Dendritic cell treated with granulocyte-macrophage colony-stimulating factor and Interleukin-4, amounts not matched to agents 40 ng/mL and 50 ng/mL, for 4 days (primary cell): Measurements from ENCODE around the gene PHACTR3.

Source experiments
- H3K27ac Mint-ChIP-seq: one replicate; pipeline ENCODE4 v1.8.0; 2022; ENCODE audit warnings: mild to moderate bottlenecking, mixed read lengths
- H3K27me3 Mint-ChIP-seq: one replicate; pipeline ENCODE4 v1.8.0; 2022; ENCODE audit warnings: mild to moderate bottlenecking, mixed read lengths
- H3K36me3 Mint-ChIP-seq: one replicate; pipeline ENCODE4 v1.8.0; 2022; ENCODE audit warnings: low read depth, mixed read lengths
- H3K4me1 Mint-ChIP-seq: one replicate; pipeline ENCODE4 v1.8.0; 2022; ENCODE audit warnings: low read depth, mixed read lengths
- H3K4me3 Mint-ChIP-seq: one replicate; pipeline ENCODE4 v1.8.0; 2022; ENCODE audit warnings: mild to moderate bottlenecking, moderate library complexity, mixed read lengths
- H3K9me3 Mint-ChIP-seq: one replicate; pipeline ENCODE4 v1.8.0; 2022; ENCODE audit warnings: mixed read lengths
- intact Hi-C: fragments of 100-400 bp; cut with micrococcal nuclease; formaldehyde crosslinking; loops from one replicate; pipeline ENCODE4 v1.15.0; 2022

Gene PHACTR3

GRCh38 chr20:59567585-59568508 lies 36.5 kb upstream of the PHACTR3 start:
- intact Hi-C loops: no loop called here
- no peak overlapping the region for H3K4me3 Mint-ChIP-seq
- no peaks in the 10 kb centered on the region for H3K9me3 Mint-ChIP-seq
- peaks cover 19% of the 10 kb centered on the region for H3K27me3 Mint-ChIP-seq
- no peaks in the 10 kb centered on the region for H3K36me3 Mint-ChIP-seq
- H3K27ac Mint-ChIP-seq: no peak overlapping the region
- H3K4me1 Mint-ChIP-seq: peaks cover 5% of the 10 kb centered on the region

GRCh38 chr20:59568509-59569024 lies 35.8 kb upstream of the PHACTR3 start:
- Mint-ChIP-seq H3K9me3 (no peaks in the 10 kb centered on the region), H3K27ac (no peak overlapping the region), H3K4me1 (peaks cover 5% of the 10 kb centered on the region), H3K27me3 (peaks cover 22% of the 10 kb centered on the region), H3K4me3 (no peak overlapping the region), H3K36me3 (no peaks in the 10 kb centered on the region)
- intact Hi-C loops: no loop called here

- Mint-ChIP-seq H3K27ac (no peak overlapping the region), H3K27me3 (peaks cover 30% of the 10 kb centered on the region), H3K4me1 (peaks cover 5% of the 10 kb centered on the region), H3K4me3 (no peak overlapping the region), H3K36me3 (no peaks in the 10 kb centered on the region), H3K9me3 (no peaks in the 10 kb centered on the region)
- intact Hi-C loops: no loop called here
Observed at GRCh38 chr20:59569305-59569704, 35.0 kb upstream of the PHACTR3 start.

DNA sequence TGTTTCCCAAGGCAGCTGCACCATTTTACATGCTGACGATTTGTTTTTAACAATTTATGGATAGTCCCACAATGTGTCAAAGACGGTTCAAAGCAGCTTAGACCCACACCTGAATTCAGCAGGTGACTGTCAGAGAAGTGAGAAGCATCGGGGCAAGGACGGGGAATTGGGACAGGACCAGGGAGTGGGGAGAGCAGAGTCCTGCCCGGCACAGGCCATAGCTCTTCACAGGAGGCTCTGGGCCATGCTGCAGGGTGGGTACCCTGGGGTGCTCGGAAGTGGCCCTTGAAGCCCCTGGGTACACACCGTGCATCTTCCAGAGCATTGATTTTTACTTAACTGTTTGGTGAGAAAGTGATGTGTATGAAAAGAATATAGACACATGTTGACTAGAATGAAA lies 33.2 kb upstream of the PHACTR3 start:
- Mint-ChIP-seq H3K27ac (no peak overlapping the region), H3K4me3 (no peak overlapping the region)

DNA sequence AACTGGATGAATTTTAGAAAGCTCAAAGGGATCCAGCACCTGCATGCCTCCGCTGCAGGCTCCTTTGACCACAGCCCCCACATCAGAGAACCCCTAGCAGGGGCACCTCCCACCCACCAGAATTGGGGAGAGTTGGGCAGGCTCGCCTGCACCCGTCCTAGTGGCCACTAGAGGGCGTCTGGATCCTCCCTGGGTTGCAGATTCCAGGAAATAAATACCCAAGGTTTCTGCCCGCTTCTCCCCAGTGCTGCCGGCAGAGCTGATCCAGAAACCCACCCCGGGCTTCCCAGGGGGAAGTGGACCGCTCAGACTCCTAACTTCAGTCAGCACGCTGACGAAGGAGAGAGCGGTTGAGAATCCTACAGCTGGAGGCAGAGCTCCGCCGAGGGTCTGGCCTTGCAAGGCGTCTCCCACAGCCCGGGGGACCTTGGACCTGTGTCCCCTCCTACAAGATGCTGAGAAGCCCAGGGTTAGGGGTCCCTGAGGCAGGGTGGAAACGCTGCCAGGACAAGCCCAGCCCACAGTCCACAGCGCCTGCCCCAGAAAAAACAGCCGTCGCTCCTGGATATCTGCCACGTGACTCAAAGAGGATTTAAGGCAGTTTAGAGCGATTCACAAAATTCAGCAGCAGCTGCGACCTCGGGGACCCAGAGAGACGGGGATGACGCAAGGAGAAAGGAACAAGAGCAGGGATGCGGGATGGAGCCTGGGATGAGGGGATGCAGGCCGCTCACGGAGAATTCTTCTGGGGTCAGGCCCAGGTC lies 32.6 kb upstream of the PHACTR3 start:
- Mint-ChIP-seq H3K27me3 (peaks cover 54% of the 10 kb centered on the region), H3K27ac (no peak overlapping the region), H3K36me3 (no peaks in the 10 kb centered on the region), H3K4me1 (peaks cover 5% of the 10 kb centered on the region), H3K9me3 (no peaks in the 10 kb centered on the region), H3K4me3 (peak overlapping the region; percentile 14)
- intact Hi-C loops: loop anchor here (1.0 kb wide), 1 partner anchor 180 kb away; no protein-coding TSS in a partner anchor

More for the DNA sequence above, 33.2 kb upstream of the PHACTR3 start:
- Mint-ChIP-seq H3K9me3 (no peaks in the 10 kb centered on the region), H3K27me3 (peaks cover 48% of the 10 kb centered on the region), H3K4me1 (peaks cover 5% of the 10 kb centered on the region), H3K36me3 (no peaks in the 10 kb centered on the region)
- intact Hi-C loops: loop anchor here (1.0 kb wide), 1 partner anchor 180 kb away; no protein-coding TSS in a partner anchor

DNA sequence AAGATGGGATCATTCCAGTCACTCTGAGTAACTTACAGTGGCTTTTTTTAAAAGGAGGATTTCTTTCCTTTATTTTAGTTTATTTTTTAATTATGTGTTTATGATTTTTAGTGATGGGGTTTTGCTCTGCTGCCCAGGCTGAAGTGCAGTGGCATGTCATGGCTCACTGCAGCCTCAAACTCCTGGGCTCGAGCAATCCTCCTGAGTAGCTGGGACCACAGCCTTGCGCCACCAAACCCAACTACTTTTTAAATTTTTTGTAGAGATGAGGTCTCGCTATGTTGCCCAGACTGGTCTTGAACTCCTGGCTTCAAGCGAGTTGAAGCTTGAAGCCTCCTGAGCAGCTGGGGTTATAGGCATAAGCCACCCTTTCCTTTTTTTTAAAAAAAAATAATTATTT lies 31.8 kb upstream of the PHACTR3 start:
- Mint-ChIP-seq H3K36me3 (no peaks in the 10 kb centered on the region), H3K27ac (no peak overlapping the region), H3K4me1 (peaks cover 5% of the 10 kb centered on the region), H3K4me3 (no peak overlapping the region), H3K27me3 (peaks cover 56% of the 10 kb centered on the region), H3K9me3 (no peaks in the 10 kb centered on the region)
- intact Hi-C loops: no loop called here

GRCh38 chr20:59573837-59574236 lies 30.5 kb upstream of the PHACTR3 start:
- intact Hi-C loops: no loop called here
- H3K4me3 Mint-ChIP-seq: no peak overlapping the region
- no peaks in the 10 kb centered on the region for H3K9me3 Mint-ChIP-seq

DNA sequence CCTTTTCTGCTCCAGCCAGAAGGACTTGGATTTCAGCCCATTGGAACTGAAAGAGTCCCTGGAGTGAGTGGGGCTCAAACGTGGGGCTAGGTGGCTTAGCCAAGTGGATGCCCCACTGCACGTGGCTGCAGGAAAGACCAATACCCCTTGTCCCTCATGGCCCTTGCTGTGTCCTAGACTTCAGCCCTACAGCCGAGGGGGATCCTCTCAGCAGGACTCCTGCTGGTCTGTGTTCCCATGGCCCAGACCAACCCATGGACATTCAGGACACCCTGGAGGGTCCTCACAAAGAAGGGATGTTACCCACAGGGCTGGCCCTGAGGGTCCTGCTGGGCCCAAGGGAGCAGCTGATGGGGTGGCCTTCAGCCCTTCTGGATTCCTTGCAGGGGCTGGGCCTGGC lies 30.0 kb upstream of the PHACTR3 start:
- intact Hi-C loops: no loop called here
- Mint-ChIP-seq H3K27me3 (peaks cover 69% of the 10 kb centered on the region), H3K4me1 (peaks cover 5% of the 10 kb centered on the region)

More at GRCh38 chr20:59573837-59574236, 30.5 kb upstream of the PHACTR3 start:
- H3K4me1 Mint-ChIP-seq: peaks cover 5% of the 10 kb centered on the region
- no peak overlapping the region for H3K27ac Mint-ChIP-seq
- peaks cover 66% of the 10 kb centered on the region for H3K27me3 Mint-ChIP-seq
- H3K36me3 Mint-ChIP-seq: no peaks in the 10 kb centered on the region

GRCh38 chr20:59575216-59575615 lies 29.1 kb upstream of the PHACTR3 start:
- Mint-ChIP-seq H3K9me3 (no peaks in the 10 kb centered on the region), H3K27ac (no peak overlapping the region), H3K4me3 (no peak overlapping the region), H3K4me1 (peaks cover 5% of the 10 kb centered on the region), H3K27me3 (peaks cover 74% of the 10 kb centered on the region), H3K36me3 (no peaks in the 10 kb centered on the region)
- intact Hi-C loops: no loop called here

More for the DNA sequence above, 30.0 kb upstream of the PHACTR3 start:
- no peaks in the 10 kb centered on the region for H3K9me3 Mint-ChIP-seq
- no peaks in the 10 kb centered on the region for H3K36me3 Mint-ChIP-seq
- no peak overlapping the region for H3K4me3 Mint-ChIP-seq
- no peak overlapping the region for H3K27ac Mint-ChIP-seq

DNA sequence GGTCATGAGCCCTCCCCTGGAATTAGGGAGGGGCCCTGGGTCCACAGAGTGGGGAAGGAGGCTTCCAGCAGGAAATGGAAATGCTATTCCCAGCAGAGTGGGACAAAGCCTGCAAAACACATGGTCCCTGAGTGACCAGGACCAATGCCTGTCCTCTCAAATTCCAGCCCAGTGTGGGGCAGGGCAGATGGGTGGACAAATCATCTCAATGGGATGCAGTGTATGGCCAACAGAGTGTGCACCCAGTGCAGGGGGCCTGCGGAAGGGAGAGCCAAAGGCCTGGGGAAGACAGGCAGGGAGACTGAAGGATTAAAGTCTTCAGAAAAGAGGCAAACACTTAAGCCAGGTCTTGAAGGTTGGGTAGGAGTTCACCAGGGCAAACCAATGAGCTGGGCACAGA lies 28.7 kb upstream of the PHACTR3 start:
- Mint-ChIP-seq H3K27me3 (peaks cover 75% of the 10 kb centered on the region), H3K27ac (no peak overlapping the region), H3K9me3 (no peaks in the 10 kb centered on the region), H3K4me3 (no peak overlapping the region), H3K4me1 (peaks cover 5% of the 10 kb centered on the region), H3K36me3 (no peaks in the 10 kb centered on the region)
- intact Hi-C loops: no loop called here

DNA sequence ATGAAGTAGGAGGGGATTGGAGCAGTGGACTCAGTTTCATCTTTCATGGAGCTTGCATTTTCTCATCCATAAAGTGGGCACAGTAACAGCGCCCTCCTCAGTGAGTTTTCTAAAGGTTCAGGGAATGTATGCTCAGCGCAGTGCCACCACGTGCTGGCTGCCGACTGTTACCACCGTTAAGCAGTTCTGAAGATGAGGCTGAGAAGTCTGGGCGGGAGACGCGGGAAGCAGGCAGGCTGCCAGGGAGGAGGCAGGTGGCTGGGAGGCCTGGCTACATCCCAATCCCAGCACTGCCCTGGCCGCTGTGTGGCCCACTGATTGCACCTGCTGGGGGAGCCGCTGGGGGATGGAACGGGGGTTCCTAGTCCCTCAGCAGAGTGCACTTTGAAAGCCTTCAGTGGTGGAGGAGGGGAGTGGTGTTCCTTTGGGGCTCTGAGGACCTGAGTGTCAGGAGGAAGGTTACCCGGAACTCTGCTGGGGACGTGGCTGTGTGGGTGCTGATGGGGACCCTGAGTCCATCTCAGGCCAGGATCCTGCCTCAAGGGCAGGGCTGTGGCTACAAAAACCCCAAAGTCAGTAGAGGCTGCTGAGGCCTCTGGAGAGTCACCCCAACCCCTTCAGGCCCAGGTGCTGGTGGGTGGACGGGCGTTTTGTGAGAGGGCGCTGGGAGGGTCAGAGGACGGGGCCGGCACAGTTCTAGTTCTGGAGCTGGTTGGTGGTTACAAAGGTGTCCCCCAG lies 28.0 kb upstream of the PHACTR3 start:
- H3K27ac Mint-ChIP-seq: no peak overlapping the region
- H3K36me3 Mint-ChIP-seq: no peaks in the 10 kb centered on the region
- no peaks in the 10 kb centered on the region for H3K9me3 Mint-ChIP-seq
- peaks cover 75% of the 10 kb centered on the region for H3K27me3 Mint-ChIP-seq
- peaks cover 5% of the 10 kb centered on the region for H3K4me1 Mint-ChIP-seq
- intact Hi-C loops: no loop called here
- H3K4me3 Mint-ChIP-seq: no peak overlapping the region

GRCh38 chr20:59577037-59577808 lies 27.1 kb upstream of the PHACTR3 start:
- Mint-ChIP-seq H3K9me3 (no peaks in the 10 kb centered on the region), H3K4me3 (no peak overlapping the region), H3K27ac (no peak overlapping the region), H3K36me3 (no peaks in the 10 kb centered on the region), H3K4me1 (peaks cover under 1% of the 10 kb centered on the region), H3K27me3 (peaks cover 71% of the 10 kb centered on the region)
- intact Hi-C loops: no loop called here
